C4-2B (cell line): ENCODE data around the gene PYROXD2.

Source experiments
- CTCF ChIP-seq: fragments of 450-650 bp; conservative IDR thresholded peaks from 2 replicates; pipeline ENCODE4 v1.5.1; 2017; ENCODE audit warnings: mild to moderate bottlenecking
- ZFX ChIP-seq: fragments of 450-650 bp; IDR thresholded peaks from 2 replicates; pipeline ENCODE4 v1.6.1; 2017

- TF ChIP-seq CTCF (no peak), ZFX (no peak)
These were observed 30.3 kb upstream of the PYROXD2 start for GRCh38 chr10:98445200-98445812.
